Pancreas (tissue), 10 donors: ENCODE results near the gene ACADVL. TPM values are rescaled to one million over a fixed set of nuclear protein-coding genes. Genes with fewer than 3 reads are reported as not detected.

Source experiments
- ATAC-seq, 4 donors: fragments of 200-7000 bp; cut with Tn5 transposase; one replicate each; pipeline versions ENCODE4 v1.8.0 to v1.9.1; 2020; ENCODE audit warnings: mild to moderate bottlenecking in 4 of 4, moderate library complexity in 4 of 4
- DNase-seq, 6 donors: peaks; one replicate each; pipeline ENCODE4 v3.0.0-alpha.2; 2020
- FAIRE-seq: peaks from 2 replicates; lab custom pipeline; 2012; peaks lifted over from hg19 to GRCh38; lab: Jason Lieb, UNC
- H3K27ac ChIP-seq, 4 donors: fragments of 200-600 bp; sonication (generic); 1 replicate in 3 of 4; 2 replicates in 1 of 4; pipeline versions ENCODE4 v1.5.0 to v1.8.0; 2020
- H3K27me3 ChIP-seq, 4 donors: fragments of 200-600 bp; one replicate each; pipeline ENCODE4 v1.8.0; 2021
- H3K36me3 ChIP-seq, 3 donors: fragments of 200-600 bp; sonication (generic) in 1 of 3; one replicate each; pipeline versions ENCODE4 v1.5.0 to v1.8.0; 2020 to 2021
- H3K4me1 ChIP-seq, 3 donors: fragments of 200-600 bp; one replicate each; pipeline ENCODE4 v1.8.0; 2021
- H3K4me3 ChIP-seq, 4 donors: fragments of 200-600 bp; sonication (generic) in 2 of 4; one replicate each; pipeline versions ENCODE4 v1.5.0 to v1.8.0; 2020 to 2021
- H3K9me3 ChIP-seq, 4 donors: fragments of 200-600 bp; one replicate each; pipeline ENCODE4 v1.8.0; 2021
- WGBS, 2 donors: extraction: QIAGEN DNeasy Blood & Tissue Kit; methylation state at CpG; one replicate each; pipeline ENCODE4 v1.1.7; 2013; 5-methylcytosine and 5-hydroxymethylcytosine counted together
- intact Hi-C, 3 donors: fragments of 100-400 bp; cut with DNase I; formaldehyde crosslinking; loops; one replicate each; pipeline versions ENCODE4 v1.11.1 to v1.14.2; 2022
- polyA plus RNA-seq, 2 donors: library from polyadenylated mRNA; stranded (reverse); fragments of 200-250 nt; gene quantifications; one replicate each; pipeline ENCODE4 v1.2.3, GENCODE V29; 2013
- total RNA-seq, 6 donors: library from RNA; stranded (reverse); fragmentation: NEBNext Ultra II Directional in 4 of 6; extraction: Animal tissue kit (Norgen Biotek cat#: 25700) in 4 of 6; gene quantifications; one replicate each; pipeline versions ENCODE4 v1.2.1 to v1.2.4, GENCODE V29; 2021 to 2023
- TF ChIP-seq, protein P1 (sequence below), 4 donors: fragments of 200-600 bp; sonication (generic) in 3 of 4; IDR thresholded peaks; one replicate each; pipeline versions ENCODE4 v1.5.0 to v1.8.0; 2021; ENCODE audit warnings: antibody characterized with exemption in 4 of 4
- donor health status: healthy with polysubstance abuse.
- donor health status: DM: no; HTN: no; CAD: no; lungs with moderate emphysema.
- donor health status: DM: no; HTN: no; CAD: no.
- donor health status: control.
- donor health status: control.
- donor health status: Bipolar disorder and iron deficiency.
- donor health status: DM: yes; HTN: yes; CAD: no.
- donor health status: DM: no; HTN: no; CAD: no.
- donor health status: DM: no; HTN: no; CAD: no.
- donor health status: DM: yes; HTN: yes; CAD: no.

ACADVL gene
- total and polyA plus RNA-seq, 8 donors, result 447 to 3,251 (median 629) TPM

DNA sequence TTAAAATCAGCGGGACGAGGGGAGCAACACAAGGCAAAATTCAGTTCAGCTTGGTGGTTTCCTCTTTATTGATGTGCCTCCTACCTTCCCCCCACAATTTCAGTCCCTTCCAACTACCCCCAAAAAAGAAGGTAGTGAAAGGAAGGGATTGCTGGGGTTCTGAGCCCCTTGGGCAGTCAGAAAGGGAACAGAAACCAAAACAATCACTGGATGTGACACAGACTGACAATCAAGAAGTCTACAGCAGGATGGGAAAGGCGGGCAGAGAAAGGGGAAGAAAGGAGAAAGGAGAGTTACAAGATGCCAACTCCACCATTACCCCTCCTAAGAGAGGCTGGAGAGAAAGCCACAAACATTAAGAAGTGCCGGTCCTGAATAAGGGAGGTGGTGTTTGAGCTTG lies 20.6 kb downstream of the ACADVL start:
- Histone ChIP-seq H3K9me3 (no peaks in the 10 kb centered on the region), H3K4me1 (peaks cover 14 to 27% (median 15%) of the 10 kb centered on the region in 3 donors), H3K4me3 (peak overlapping the region in 2 of 4 donors; percentile 64 to 72), H3K36me3 (peaks cover 0 to 3% (median 0%) of the 10 kb centered on the region in 3 donors), H3K27me3 (no peaks in the 10 kb centered on the region), H3K27ac (peak overlapping the region in 2 of 4 donors; percentile 97 to 99)
- no peak for FAIRE-seq
- DNase-seq, result no peak
- TF ChIP-seq, protein P1, sequence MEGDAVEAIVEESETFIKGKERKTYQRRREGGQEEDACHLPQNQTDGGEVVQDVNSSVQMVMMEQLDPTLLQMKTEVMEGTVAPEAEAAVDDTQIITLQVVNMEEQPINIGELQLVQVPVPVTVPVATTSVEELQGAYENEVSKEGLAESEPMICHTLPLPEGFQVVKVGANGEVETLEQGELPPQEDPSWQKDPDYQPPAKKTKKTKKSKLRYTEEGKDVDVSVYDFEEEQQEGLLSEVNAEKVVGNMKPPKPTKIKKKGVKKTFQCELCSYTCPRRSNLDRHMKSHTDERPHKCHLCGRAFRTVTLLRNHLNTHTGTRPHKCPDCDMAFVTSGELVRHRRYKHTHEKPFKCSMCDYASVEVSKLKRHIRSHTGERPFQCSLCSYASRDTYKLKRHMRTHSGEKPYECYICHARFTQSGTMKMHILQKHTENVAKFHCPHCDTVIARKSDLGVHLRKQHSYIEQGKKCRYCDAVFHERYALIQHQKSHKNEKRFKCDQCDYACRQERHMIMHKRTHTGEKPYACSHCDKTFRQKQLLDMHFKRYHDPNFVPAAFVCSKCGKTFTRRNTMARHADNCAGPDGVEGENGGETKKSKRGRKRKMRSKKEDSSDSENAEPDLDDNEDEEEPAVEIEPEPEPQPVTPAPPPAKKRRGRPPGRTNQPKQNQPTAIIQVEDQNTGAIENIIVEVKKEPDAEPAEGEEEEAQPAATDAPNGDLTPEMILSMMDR (IDR thresholded peaks at IDR 0.05), result no peak
- ATAC-seq, result no peak
- WGBS, 2 donors, result 46 to 47% methylated on average over 4 of the region's 4 CpGs
- intact Hi-C loops, result no loop called here

DNA sequence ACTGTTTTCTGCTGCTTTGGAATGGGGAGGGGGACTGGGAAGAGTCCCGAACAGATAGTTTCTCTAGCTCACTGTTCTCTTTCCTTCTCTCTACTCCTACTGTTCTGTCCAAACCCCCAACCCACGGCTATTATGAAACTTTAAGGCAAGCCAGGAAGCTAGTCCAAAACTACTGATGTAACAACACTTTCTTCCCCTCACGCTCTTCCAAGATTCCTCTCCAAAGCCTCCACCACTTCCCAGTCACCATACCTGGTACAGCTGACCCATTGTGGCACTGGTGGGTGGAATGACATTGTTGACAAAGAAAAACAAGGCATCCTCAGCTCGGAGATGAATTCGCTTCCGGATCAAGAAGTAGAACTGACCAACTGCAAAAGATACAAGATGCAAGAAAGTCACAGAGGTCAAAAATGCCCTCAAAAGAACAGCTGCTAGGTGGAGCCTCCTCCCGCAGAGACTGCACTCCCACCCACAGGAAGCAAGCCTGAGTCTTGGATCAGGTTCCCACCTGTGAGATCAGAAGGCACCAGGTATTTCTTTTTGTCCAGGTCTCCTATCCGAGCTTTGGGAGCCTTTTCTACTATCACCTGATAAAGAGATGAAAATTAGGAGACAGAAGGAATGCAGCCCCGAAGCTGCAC lies 21.5 kb downstream of the ACADVL start:
- intact Hi-C loops, result no loop called here
- Histone ChIP-seq H3K27me3 (no peaks in the 10 kb centered on the region), H3K27ac (peak overlapping the region; percentile 94 to 99 (median 96)), H3K9me3 (no peaks in the 10 kb centered on the region), H3K36me3 (peaks cover 0 to 3% (median 0%) of the 10 kb centered on the region in 3 donors), H3K4me3 (peak overlapping the region; percentile 64 to 82 (median 74)), H3K4me1 (peaks cover 14 to 19% (median 15%) of the 10 kb centered on the region in 3 donors)
- DNase-seq (no peak), FAIRE-seq (no peak), ATAC-seq (no peak)
- TF ChIP-seq, protein P1 (IDR thresholded peaks at IDR 0.05), result no peak
- WGBS, 2 donors, result 12 to 17% methylated on average over 9 of the region's 9 CpGs

DNA sequence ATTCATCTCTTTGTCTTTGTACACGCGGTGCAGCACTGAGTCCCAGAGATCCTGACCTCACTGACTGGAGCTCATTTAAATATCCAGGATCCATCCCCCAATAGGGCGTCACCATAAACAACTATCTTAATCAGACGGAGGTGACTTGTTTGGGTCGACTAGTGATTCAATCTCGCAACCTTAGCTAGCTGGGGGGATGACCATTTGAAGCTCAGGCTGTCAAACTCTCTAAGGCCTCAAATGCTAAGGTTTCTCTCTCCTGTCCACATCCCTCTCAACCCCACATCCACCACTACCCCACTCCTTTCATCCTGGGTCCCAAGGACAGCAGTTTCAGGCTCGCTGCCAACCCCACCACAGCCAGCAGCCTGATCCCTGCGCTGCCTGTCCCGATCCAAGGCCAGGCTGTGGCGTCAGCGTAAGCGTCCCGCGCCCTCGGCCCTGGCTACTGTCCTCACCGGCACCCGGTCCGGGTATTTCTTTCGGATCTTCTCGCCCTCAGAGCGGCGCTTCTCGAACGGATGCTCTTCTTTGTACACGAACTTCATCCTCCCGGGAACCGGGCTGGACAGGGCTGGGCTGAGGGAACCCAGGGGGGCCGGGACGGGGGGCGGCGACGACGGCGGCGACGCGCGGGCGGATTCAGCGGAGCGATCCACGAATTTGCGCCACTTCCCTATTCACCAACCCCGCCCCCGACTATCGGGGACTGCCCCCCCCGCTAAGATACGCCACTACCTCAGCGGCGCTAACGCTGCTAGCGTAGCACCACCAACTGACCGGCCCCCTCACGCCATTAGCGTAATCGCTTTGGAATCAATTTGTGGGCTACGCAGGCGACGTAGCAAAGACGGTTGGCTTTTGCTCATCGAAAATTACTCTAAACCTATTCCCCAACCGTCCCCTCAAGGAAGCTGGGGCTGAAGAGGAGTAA lies 22.3 kb downstream of the ACADVL start, which contains the start of gene GABARAP:
TSS of gene GABARAP (minus strand) at position 667 of the 934 bp plus-strand sequence. CDS start at position 548, 119 bp downstream.
- H3K27me3 ChIP-seq, result no peaks in the 10 kb centered on the region
- TF ChIP-seq, protein P1 (IDR thresholded peaks at IDR 0.05), result no peak
- H3K36me3 ChIP-seq, result peaks cover 0 to 4% (median 3%) of the 10 kb centered on the region in 3 donors
- peaks cover 14 to 18% (median 15%) of the 10 kb centered on the region in 3 donors for H3K4me1 ChIP-seq
- intact Hi-C loops, result no loop called here
- H3K27ac ChIP-seq, result peak within 1 kb of the TSS; percentile 94 to 99 (median 96)
- FAIRE-seq (no peak), DNase-seq (peak; percentile 91 to 95 (median 94)), ATAC-seq (peak; percentile 63 to 73 (median 68))
- WGBS, 2 donors, result 0% methylated on average over 62 of the region's 62 CpGs
- peak within 1 kb of the TSS; percentile 64 to 82 (median 74) for H3K4me3 ChIP-seq
- H3K9me3 ChIP-seq, result no peaks in the 10 kb centered on the region

DNA sequence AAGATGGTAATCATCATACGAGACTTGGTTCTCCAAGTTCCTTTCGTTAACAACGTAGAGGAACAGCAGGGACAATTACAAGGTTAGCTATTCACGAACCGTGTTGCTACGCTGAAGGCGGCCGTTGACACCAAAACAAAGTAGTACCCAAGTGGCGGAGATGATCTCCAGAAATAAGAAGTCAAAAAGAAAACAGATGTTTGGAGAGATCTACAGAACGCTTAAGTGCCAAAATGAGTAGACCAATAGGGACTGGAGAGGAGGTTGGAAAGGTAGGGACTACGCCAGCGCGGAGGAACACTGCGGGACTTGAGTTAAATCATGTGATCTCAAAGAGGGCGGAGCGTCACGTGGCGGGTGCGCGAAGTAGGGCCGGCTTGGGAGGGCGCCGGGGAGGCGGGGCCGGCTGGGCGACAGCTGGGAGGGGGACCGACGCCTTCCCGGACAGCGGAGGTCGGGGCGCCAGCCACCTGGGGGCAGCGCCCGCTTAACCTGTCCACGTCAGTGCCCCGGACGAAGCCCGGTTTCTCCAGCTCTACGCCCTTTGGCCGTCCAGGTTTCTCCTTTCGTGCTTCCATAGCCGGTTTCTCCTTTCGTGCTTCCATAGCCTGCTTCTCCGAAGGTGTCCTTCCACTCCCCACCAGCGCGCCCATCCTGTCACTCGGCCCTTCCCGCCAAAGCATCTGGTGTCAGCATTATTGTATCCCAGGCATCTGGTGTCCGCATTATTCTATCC lies 23.1 kb downstream of the ACADVL start:
- 0% methylated on average over 44 to 49 of the region's 49 CpGs for WGBS, 2 donors
- H3K4me3 ChIP-seq, result peak overlapping the region; percentile 64 to 82 (median 74)
- peaks cover 14 to 17% (median 15%) of the 10 kb centered on the region in 3 donors for H3K4me1 ChIP-seq
- peak; percentile 62 to 79 (median 68) for ATAC-seq
- no peaks in the 10 kb centered on the region for H3K9me3 ChIP-seq
- H3K27ac ChIP-seq, result peak overlapping the region; percentile 94 to 99 (median 96)
- intact Hi-C loops, result no loop called here
- peaks cover 0 to 4% (median 3%) of the 10 kb centered on the region in 3 donors for H3K36me3 ChIP-seq
- FAIRE-seq, result no peak
- H3K27me3 ChIP-seq, result no peaks in the 10 kb centered on the region
- TF ChIP-seq, protein P1 (IDR thresholded peaks at IDR 0.05), result no peak
- peak; percentile 96 to 98 (median 96) for DNase-seq
